ENCODE results near the gene TRPV4.

GRCh38 chr12:109739747-109740693, 93.2 kb downstream of the TRPV4 start:
- peak; percentile 72 for TF ChIP-seq CTCF (conservative IDR thresholded peaks at IDR 0.05; ENCODE audit: low read length)
- no peak for TF ChIP-seq EZH2phosphoT487 (IDR thresholded peaks at IDR 0.05; ENCODE audit: borderline replicate concordance, low read depth, low read length)

Data from OCI-LY7 (cell line).